Skeletal muscle cell (primary cell): ENCODE measurements around the gene CD81.

Experiments used
- DNase-seq: peaks from one replicate; pipeline ENCODE4 v3.0.0-alpha.2; 2010; ENCODE audit warnings: low read depth
- H3K4me3 ChIP-seq: 2 replicates; pipeline ENCODE4 v1.5.1; 2011; ENCODE audit warnings: low read depth, mild to moderate bottlenecking, control low read depth, low read length, moderate library complexity

Gene CD81

DNA sequence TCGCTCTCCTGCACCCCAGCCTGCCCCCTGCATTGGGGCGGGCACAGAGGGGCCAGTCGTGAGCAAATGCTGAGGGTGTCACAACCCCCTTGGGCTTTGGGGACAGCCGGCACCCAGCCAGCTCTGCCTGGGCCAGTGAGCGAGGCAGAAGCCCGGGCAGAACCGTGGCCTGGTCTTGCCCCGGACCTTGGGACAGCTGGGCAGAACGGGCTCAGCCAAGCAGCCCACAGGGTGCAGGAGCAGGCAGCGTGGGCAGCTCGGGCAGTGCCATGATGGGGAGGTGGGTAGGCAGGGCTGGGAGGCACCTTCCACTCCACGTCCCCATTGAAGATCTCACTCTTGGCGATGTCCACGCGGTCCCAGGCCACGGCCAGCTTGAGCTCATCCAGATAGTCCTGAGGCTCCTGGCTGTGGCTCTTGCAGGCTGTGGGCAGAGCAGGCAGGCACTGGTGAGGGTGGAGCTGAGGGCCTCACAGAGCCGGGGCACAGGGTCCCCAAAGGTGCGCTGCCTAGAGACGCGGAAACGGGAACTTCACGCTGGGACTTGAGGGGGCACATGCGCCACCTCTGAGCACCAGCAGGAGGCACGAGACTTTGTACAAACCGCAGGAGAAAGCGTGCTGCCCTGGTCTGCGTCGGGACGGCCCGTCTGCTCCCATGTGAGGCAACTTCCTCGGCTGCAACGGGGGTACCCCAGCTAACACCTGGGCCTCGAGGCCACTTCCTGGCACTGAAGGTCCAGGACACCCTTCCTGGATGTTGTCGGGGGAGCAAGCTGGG, 38.7 kb downstream of the CD81 start:
- no peak for DNase-seq
- H3K4me3 ChIP-seq, result no peak overlapping the region

GRCh38 chr11:2416765-2417164, 39.7 kb downstream of the CD81 start:
- no peak overlapping the region for H3K4me3 ChIP-seq
- no peak for DNase-seq

DNA sequence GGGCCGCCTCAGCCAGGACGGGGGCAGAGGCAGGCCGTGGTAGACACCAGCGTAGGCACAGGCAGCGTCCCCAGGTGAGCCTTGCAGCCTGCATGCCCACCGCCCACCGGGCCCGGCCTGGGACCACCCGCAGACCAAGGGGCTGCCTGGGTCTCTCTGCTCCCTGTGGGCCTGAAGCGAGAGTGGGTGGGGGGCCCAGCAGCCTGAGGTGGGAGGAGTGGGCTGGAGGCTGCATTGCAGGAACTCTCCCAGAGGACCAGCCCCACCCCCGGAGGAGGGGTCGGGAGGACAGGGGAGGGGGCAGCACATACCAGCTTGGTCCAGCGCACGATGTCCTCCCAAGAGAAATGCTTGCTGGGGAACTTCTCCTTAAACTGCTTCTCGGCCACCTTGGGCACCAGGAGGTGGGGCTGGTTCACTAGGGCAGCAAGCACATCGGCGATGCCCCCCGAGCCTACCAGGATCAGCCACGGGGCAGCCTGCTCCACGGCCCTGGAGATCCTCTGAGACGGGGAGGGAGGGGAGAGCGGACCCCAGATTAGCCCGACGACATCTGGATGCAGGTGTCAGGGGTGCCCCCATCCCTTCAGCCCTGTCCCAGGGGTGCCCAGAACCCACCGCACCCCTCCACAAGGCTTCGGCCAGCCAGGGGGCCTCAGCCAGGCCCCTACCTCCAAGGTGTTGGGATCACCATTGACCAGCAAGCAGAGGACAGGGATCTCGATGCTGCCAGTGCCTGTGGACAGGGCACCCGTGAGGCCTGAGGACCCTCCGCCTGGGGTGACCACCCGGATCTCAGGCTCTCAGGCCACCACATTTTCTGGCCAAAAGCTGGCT, 41.0 kb downstream of the CD81 start:
- no peak overlapping the region for H3K4me3 ChIP-seq
- no peak for DNase-seq

GRCh38 chr11:2418693-2419360, 41.7 kb downstream of the CD81 start:
- no peak for DNase-seq
- H3K4me3 ChIP-seq, result no peak overlapping the region

GRCh38 chr11:2419638-2420501, 42.8 kb downstream of the CD81 start:
- peak; percentile 28 for DNase-seq
- no peak overlapping the region for H3K4me3 ChIP-seq

GRCh38 chr11:2420502-2421225, 43.6 kb downstream of the CD81 start:
- DNase-seq, result peak; percentile 17
- H3K4me3 ChIP-seq, result no peak overlapping the region

GRCh38 chr11:2421226-2421994, 44.3 kb downstream of the CD81 start:
- no peak overlapping the region for H3K4me3 ChIP-seq
- DNase-seq, result no peak

GRCh38 chr11:2421996-2422395, 44.9 kb downstream of the CD81 start:
- DNase-seq, result no peak
- no peak overlapping the region for H3K4me3 ChIP-seq

GRCh38 chr11:2422461-2423156, 45.5 kb downstream of the CD81 start:
- no peak overlapping the region for H3K4me3 ChIP-seq
- no peak for DNase-seq

DNA sequence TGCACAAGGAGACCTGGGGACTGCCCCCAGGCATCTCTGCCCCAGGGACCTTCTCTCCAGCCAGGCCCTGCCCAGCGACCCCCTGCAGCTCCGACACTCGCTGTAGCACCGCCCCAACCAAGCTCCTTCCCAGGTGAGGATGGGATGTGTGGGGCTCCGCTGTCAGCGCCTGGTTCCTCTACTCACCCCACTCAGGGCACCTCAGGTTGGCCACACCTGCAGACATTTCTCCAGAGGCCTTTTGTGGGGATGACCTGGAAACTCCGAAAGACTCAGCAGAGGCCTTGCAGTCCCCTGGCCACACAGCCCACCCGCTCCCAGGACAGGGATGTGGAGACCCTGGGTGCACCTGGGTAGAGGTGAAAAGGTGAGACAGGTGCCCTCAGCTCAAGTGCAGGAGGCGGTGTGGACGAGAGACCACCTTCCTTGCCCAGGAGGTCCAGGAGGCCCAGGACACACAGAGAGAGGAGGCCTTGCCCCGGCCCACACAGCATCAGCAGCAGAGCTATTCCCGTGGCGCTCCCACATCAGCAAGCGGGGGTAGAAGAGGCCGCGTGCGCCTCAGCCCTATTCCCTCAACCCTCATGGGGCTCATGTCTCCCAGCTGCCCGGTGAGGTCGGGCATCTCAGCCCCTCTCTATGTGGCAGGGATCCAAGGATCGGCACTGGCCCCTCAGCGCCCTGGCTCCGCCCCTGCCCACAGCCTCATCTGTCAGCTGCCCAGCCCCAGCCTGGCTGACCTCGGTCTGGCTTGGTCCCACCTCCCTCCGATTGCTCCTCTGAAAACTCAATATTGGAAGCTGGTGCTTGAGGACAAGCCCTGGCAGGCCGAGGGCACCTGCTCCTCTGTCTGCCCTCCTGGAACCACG, 46.3 kb downstream of the CD81 start:
- H3K4me3 ChIP-seq, result no peak overlapping the region
- DNase-seq, result no peak

DNA sequence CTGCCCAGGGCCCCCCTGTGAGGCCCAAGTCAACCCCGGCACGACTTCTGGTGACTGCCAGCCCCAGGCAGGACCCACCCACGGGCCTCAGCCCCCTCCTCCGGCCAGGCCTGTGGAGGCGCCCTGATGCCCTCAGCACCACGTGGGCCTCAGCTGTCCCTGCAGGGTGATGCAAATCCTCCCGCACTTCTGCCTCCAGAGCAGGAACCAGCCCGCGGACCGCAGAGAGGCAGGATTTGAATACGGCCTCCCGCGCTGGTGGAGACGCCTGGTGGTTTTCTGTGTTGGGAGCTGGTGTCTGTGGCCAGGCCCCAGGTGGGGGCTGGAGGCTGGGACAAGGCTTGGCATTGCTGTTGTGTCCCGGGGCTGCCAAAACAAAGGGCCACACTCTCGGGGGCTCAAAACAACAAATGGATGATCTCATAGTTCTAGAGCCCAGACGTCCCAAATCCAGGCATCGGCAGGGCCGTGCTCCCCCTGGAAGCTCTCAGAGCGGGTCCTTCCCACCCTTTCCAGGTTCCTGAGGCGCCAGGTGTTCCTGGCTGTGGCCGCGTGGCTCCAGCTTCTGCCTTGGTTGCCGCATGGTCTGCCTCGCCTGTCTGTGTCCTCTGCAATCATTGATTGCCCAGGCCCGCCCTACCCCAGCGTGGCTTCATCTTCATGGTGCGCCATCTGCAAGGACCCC, 47.8 kb downstream of the CD81 start:
- no peak overlapping the region for H3K4me3 ChIP-seq
- DNase-seq, result no peak

GRCh38 chr11:2425506-2425905, 48.4 kb downstream of the CD81 start:
- H3K4me3 ChIP-seq, result no peak overlapping the region
- no peak for DNase-seq

GRCh38 chr11:2426221-2426620, 49.1 kb downstream of the CD81 start:
- no peak for DNase-seq
- H3K4me3 ChIP-seq, result no peak overlapping the region

DNA sequence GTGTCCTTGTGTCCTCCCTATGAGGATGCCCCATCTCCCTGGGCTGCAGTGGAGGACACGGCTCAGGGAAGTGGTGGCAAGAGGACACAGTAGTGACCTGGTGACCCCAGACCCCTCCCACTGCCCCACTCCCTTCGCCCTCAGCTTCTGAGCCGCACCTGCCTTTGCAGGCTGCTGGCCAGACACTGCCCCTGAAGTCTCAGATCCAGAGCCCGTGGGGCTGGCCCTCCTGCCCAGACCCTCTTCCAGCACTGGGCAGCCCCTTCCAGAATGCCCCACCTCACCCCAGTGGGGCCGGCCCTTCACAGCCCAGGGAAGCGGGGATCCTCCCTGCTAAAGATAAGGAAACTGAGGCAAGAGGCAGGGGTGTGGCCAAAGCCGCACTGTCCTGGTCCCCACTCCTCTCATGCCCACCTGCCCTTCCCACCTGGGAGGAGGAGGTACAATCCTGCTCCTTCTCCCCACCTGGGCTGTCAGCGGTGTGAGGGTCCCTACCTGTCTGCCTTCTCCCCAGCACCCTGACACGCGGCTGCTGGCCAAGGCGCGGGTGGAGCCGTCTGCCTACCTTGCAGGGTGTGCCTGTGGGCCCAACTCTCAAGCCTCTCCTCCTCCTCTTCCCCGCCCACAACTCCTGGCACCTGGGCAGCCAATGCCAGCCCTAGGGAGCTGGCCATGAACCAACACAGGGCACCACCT, 49.9 kb downstream of the CD81 start:
- no peak for DNase-seq
- H3K4me3 ChIP-seq, result no peak overlapping the region

DNA sequence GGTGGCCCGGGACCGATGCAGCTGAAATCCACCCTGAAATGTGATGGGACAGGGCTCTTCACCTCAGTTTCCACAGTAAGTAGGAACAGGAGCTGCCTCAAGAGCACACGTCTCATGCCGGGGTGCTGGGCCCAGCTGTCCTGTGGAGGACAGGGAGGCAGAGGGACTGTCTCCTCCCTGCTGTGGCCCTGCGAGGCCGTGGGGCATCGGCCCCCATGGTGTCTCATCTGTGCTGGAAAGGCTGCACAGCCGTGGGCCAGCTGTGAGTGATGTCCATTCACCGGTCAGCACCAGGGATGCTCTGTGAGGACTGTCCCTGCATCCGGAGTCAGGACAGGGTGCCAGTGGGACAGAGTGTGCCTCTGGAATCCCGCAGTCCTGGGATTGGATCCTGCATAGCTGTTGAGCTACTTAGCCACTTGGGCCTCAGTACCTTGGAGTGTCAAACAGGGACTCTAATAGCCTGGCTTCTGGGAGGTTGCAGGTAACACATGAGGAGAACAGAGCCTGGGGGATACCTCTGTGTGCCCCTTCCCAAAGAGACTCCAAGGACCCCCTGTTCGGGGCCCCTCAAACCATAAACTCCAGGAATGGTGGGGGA, 50.7 kb downstream of the CD81 start:
- DNase-seq, result no peak
- no peak overlapping the region for H3K4me3 ChIP-seq
